NCI-H345 (cell line): ENCODE measurements around the gene PDIA5.
"Not testable (repeated sequence)": the region's sequence is repeated elsewhere in the genome, so short reads cannot be mapped to it uniquely, and the experiment has no call there.

ENCODE experiments used
- DNase-seq: peaks from one replicate; lab custom pipeline; 2025; lab: John Stamatoyannopoulos, UW

PDIA5 gene

GRCh38 chr3:123093696-123094095 is 26.9 kb downstream of the PDIA5 start:
- no peak for DNase-seq

GRCh38 chr3:123094516-123095313 is 27.9 kb downstream of the PDIA5 start:
- DNase-seq, result no peak

- DNase-seq, result no peak
These were observed 29.3 kb downstream of the PDIA5 start for GRCh38 chr3:123096126-123096525.

GRCh38 chr3:123096731-123097130 is 29.9 kb downstream of the PDIA5 start:
- DNase-seq, result no peak

GRCh38 chr3:123098426-123099330 is 31.9 kb downstream of the PDIA5 start:
- DNase-seq, result no peak

- no peak for DNase-seq
These were observed 32.7 kb downstream of the PDIA5 start for GRCh38 chr3:123099331-123100192.

- no peak for DNase-seq
These were observed 33.5 kb downstream of the PDIA5 start for GRCh38 chr3:123100193-123100776.

- DNase-seq, result no peak
These were observed 35.4 kb downstream of the PDIA5 start for GRCh38 chr3:123102249-123102648.

- no peak for DNase-seq
These were observed 36.0 kb downstream of the PDIA5 start for GRCh38 chr3:123102826-123103225.

GRCh38 chr3:123104550-123104949 is 37.7 kb downstream of the PDIA5 start:
- DNase-seq, result no peak

- no peak for DNase-seq
These were observed 38.7 kb downstream of the PDIA5 start for GRCh38 chr3:123105201-123106189.

- DNase-seq, result no peak
These were observed 43.6 kb downstream of the PDIA5 start for GRCh38 chr3:123110282-123110975.

GRCh38 chr3:123110976-123111615 is 44.3 kb downstream of the PDIA5 start:
- no peak for DNase-seq

GRCh38 chr3:123111640-123112039 is 44.8 kb downstream of the PDIA5 start:
- DNase-seq, result no peak

GRCh38 chr3:123112232-123112631 is 45.4 kb downstream of the PDIA5 start:
- no peak for DNase-seq

GRCh38 chr3:123112656-123113055 is 45.8 kb downstream of the PDIA5 start:
- DNase-seq, result not testable (repeated sequence)

- DNase-seq, result no peak
These were observed 47.1 kb downstream of the PDIA5 start for GRCh38 chr3:123113889-123114450.

GRCh38 chr3:123116116-123116515 is 49.3 kb downstream of the PDIA5 start:
- DNase-seq, result no peak

- no peak for DNase-seq
These were observed 52.6 kb downstream of the PDIA5 start for GRCh38 chr3:123119388-123119787.
